Spinal cord (tissue), 10 donors: Measurements from ENCODE around the gene FLT1. TPM values are rescaled to one million over a fixed set of nuclear protein-coding genes. Genes with fewer than 3 reads are reported as not detected.

Experiments
- DNase-seq, 6 donors: peaks; one replicate each; pipeline versions ENCODE4 v3.0.0 to v3.0.0-alpha.2; 2013 to 2015; ENCODE audit warnings: low spot score in 6 of 6, low read depth in 4 of 6
- H3K27ac ChIP-seq: one replicate; pipeline ENCODE4 v1.5.1; 2013; ENCODE audit warnings: low read depth, low read length, control low read depth
- H3K27me3 ChIP-seq: one replicate; pipeline ENCODE4 v1.6.1; 2013; ENCODE audit warnings: low read length; ENCODE audit not compliant: control insufficient read depth, insufficient read depth
- H3K36me3 ChIP-seq: one replicate; pipeline ENCODE4 v1.6.1; 2013; ENCODE audit warnings: low read length; ENCODE audit not compliant: control insufficient read depth, insufficient read depth
- H3K4me1 ChIP-seq: one replicate; pipeline ENCODE4 v1.6.1; 2013; ENCODE audit warnings: low read length; ENCODE audit not compliant: control insufficient read depth, insufficient read depth
- H3K4me3 ChIP-seq: one replicate; pipeline ENCODE4 v1.5.1; 2013; ENCODE audit warnings: low read depth, low read length, control low read depth
- H3K9me3 ChIP-seq: one replicate; pipeline ENCODE4 v1.6.1; 2013; ENCODE audit warnings: low read length; ENCODE audit not compliant: control insufficient read depth, insufficient read depth
- WGBS: methylation state at CpG from one replicate; pipeline ENCODE4 v1.1.5; 2013; ENCODE audit warnings: missing lambda C conversion rate; ENCODE audit not compliant: insufficient coverage; 5-methylcytosine and 5-hydroxymethylcytosine counted together
- polyA plus RNA-seq, 2 donors: library from polyadenylated mRNA; unstranded; fragments of 120-200 nt; gene quantifications; one replicate each; pipeline ENCODE4 v1.2.1, GENCODE V29; 2013; ENCODE audit not compliant: insufficient read length in 2 of 2
- total RNA-seq, 2 donors: library from RNA; depleted of rRNA in 1 of 2; stranded (reverse); fragments of 120-200 nt in 1 of 2; fragments of >200 nt in 1 of 2; gene quantifications; one replicate each; pipeline versions ENCODE4 v1.2.3 to v1.2.4, GENCODE V29; 2013 to 2014
- donor health status: healthy.

FLT1 gene
- total and polyA plus RNA-seq, 4 donors = 14.6 to 29.3 (median 23.9) TPM

DNA sequence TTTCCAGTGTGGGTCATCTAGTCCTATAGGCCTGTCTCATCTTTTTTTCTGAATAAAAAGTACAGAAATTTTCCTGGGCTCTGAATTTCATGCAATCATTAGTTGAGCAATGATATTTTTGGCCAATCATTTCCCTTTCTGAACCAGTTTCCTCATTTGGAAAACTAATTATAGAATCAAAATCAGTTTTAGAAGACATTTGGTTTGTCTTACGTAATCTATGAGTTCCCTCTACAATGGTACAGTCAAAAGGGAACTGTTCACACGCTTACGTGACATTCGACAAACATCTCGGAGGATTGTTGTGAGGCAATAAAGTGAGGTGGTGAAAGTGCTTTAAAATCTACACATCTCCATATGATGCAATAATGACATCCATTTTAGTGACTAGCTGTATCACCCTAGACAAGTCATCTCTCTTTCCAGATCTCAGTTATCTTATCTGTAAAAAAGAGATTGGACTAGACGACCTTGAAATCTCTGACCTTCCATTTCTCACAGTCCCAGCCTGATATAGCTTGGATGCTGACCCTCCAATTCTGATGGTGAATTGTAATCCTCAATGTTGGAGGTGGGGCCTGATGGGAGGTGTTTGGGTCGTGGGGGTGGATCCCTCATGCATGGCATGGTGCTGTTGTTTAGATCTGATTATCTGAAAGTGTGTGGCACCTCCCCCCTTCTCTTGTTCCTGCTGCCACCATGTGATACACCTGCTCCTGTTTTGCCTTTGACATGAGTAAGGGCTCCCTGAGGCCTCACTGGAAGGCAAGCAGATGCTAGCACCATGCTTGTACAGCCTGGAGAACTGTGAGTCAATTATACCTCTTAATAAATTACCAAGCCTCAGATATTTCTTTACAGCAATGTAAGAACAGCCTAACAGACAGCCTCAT lies 26.7 kb downstream of the FLT1 start:
- WGBS = no CpG with 5 or more reads among the region's 7 CpGs
- Histone ChIP-seq H3K27me3 (no peaks in the 10 kb centered on the region), H3K4me3 (no peak overlapping the region), H3K36me3 (no peaks in the 10 kb centered on the region), H3K9me3 (no peaks in the 10 kb centered on the region), H3K27ac (no peak overlapping the region), H3K4me1 (no peaks in the 10 kb centered on the region)
- DNase-seq = no peak

DNA sequence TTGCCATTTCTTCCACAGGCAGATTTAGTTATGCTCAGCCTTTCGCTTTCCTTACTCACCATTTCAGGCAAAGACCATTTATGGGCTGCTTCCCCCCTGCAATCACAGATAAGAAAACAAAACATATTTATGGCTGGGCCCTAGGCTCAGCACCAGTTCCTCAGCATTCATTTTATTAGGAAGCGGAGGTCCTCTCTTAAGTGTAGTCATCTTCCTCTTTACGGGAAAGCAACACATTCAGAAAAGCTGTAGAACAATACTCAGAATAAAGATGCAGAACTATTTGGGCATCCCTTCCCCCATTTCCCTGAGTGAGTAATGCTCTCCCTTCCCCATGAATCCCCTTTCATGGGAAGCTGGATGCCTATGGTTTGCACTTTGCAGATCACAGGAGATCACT lies 27.9 kb downstream of the FLT1 start:
- Histone ChIP-seq H3K27me3 (no peaks in the 10 kb centered on the region), H3K4me1 (no peaks in the 10 kb centered on the region), H3K4me3 (no peak overlapping the region), H3K27ac (no peak overlapping the region), H3K9me3 (no peaks in the 10 kb centered on the region), H3K36me3 (no peaks in the 10 kb centered on the region)
- 89% methylated on average over 3 of the region's 3 CpGs for WGBS
- no peak for DNase-seq

DNA sequence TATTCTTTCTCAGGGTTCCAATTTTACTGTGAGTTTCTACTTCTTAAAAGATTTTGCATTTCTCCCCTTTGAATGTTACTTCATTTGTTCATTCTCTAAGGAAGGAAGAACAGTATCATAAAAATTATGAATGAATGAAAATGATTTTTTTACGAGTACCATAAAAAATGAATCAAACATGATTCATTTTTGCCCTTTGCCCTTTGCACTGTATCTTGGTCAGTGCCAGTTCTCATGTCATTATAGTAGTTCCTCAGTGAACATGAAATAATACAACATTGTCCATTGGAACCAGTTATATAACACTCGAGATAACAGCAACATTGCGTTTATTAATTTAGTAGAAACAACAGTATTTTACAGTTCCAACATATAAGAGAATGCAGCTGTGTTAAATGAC lies 28.8 kb downstream of the FLT1 start:
- Histone ChIP-seq H3K9me3 (no peaks in the 10 kb centered on the region), H3K27ac (no peak overlapping the region), H3K4me3 (no peak overlapping the region), H3K4me1 (no peaks in the 10 kb centered on the region), H3K36me3 (no peaks in the 10 kb centered on the region), H3K27me3 (no peaks in the 10 kb centered on the region)
- no peak for DNase-seq
- no CpG with 5 or more reads among the region's 3 CpGs for WGBS

DNA sequence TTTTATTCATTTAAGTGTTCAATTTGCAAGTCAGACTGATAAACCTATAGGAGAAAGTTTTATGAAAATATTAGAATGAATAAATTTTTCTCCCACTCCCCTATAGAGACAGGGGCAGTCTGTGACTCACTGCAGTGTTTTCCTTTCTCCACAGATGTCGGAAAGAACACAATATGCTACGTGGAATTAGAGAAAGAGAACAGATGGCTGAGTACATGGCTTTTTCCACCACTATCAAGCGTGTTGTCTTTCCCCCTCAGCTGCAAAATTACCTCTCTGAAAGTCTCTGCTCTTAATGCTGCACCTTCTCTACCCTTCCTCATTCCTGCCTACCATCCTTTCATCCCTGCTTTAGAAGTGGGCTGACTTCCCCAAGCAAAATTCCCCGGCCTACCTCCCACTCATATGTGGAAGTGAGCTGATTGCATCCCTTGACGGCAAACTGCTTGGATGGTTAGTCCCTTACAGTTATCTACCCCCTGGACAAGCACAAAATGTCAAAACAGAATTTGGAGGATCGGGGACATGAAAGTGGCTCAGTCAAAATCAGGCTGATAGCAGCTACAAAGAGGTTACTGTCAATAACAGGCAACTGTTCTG lies 30.0 kb downstream of the FLT1 start:
- no peaks in the 10 kb centered on the region for H3K4me1 ChIP-seq
- no peaks in the 10 kb centered on the region for H3K36me3 ChIP-seq
- no peaks in the 10 kb centered on the region for H3K9me3 ChIP-seq
- peak in 2 of 6 donors; percentile 41 to 56 for DNase-seq
- WGBS = 81% methylated on average over 3 of the region's 6 CpGs
- no peak overlapping the region for H3K4me3 ChIP-seq
- no peaks in the 10 kb centered on the region for H3K27me3 ChIP-seq
- no peak overlapping the region for H3K27ac ChIP-seq

DNA sequence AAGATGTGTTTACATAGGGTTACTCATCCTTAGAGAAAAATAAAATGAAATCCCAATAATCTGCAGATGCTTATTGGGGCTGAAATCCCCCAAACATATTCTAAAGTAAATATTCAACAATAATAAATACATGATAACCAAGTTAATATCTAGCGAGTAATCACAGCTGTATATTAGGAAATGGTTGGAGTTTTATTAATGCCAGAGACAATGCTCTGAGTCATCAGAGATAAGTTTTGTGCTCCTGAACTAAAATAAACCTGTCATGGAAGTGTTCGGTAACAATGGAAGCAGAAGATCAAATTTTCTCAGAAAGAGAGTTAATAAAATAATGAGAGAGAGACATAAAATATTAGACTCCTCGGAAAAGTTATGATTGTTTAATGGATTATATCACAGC lies 31.4 kb downstream of the FLT1 start:
- WGBS = 100% methylated on average over 1 of the region's 3 CpGs
- H3K4me3 ChIP-seq = no peak overlapping the region
- no peak for DNase-seq
- no peaks in the 10 kb centered on the region for H3K27me3 ChIP-seq
- no peaks in the 10 kb centered on the region for H3K9me3 ChIP-seq
- H3K36me3 ChIP-seq = no peaks in the 10 kb centered on the region
- H3K27ac ChIP-seq = no peak overlapping the region
- no peaks in the 10 kb centered on the region for H3K4me1 ChIP-seq

DNA sequence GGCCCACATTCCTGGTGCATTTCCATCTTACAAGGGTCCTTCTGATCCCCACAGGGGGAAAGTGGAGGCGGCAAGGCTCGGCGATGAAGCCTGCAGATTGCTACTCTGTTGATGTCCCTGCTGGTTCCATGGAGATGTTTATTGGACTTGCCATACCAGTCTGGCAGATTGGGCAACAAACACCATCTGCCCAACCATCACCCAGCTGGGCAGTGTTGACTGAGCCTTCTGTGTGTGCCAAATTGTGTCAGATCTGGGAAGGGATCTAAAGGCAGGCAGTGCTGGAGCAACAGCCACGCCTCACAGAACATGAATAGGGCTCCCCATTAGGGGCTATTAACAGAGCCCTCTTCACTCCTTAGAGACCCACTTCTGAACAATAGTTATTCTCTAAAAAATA lies 35.0 kb downstream of the FLT1 start:
- 93% methylated on average over 3 of the region's 4 CpGs for WGBS
- DNase-seq = peak in 2 of 6 donors; percentile 39 to 92
- H3K4me1 ChIP-seq = no peaks in the 10 kb centered on the region
- no peaks in the 10 kb centered on the region for H3K9me3 ChIP-seq
- no peaks in the 10 kb centered on the region for H3K36me3 ChIP-seq
- H3K27ac ChIP-seq = no peak overlapping the region
- H3K4me3 ChIP-seq = no peak overlapping the region
- no peaks in the 10 kb centered on the region for H3K27me3 ChIP-seq

DNA sequence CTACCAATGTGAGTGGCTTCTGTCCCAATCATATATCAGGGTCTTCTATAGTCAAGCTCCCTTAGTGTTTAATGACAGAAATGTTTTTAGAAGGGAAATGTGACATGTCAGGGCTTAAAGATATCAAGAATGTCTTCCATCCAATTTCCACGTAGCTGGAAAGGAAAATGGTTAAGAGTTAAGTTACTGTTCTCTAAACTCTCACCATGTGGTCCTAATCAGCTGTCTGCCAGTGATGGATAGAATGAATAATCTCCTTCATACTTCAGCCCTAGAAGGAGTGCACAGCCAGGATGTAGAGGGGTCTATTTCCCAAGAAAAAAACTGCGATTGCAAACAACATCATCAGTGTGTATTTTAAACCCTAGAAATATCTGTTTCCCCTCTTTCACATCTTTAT lies 36.3 kb downstream of the FLT1 start:
- H3K4me3 ChIP-seq = no peak overlapping the region
- H3K27ac ChIP-seq = no peak overlapping the region
- no peaks in the 10 kb centered on the region for H3K9me3 ChIP-seq
- H3K36me3 ChIP-seq = no peaks in the 10 kb centered on the region
- no peak for DNase-seq
- H3K4me1 ChIP-seq = no peaks in the 10 kb centered on the region
- H3K27me3 ChIP-seq = no peaks in the 10 kb centered on the region
- no CpG with 5 or more reads among the region's 2 CpGs for WGBS

DNA sequence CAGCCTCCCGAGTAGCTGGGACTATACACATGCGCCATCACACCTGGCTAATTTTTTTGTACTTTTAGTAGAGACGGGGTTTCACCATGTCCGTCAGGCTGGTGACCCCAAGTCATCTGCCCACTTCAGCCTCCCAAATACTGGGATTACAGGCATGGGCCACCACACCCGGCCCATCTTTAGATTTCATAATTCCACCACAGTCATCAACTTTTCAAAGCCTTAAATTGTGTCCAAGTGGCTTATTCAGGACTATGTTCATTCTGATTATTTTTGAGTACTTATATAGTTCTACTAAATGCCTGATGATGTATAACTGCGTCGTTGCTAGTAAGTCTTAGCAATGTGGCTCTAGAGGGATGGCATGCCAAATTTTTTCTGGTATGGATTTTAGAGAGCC lies 36.9 kb downstream of the FLT1 start:
- no peaks in the 10 kb centered on the region for H3K36me3 ChIP-seq
- H3K4me3 ChIP-seq = no peak overlapping the region
- no peaks in the 10 kb centered on the region for H3K27me3 ChIP-seq
- DNase-seq = no peak
- no peak overlapping the region for H3K27ac ChIP-seq
- 96% methylated on average over 6 of the region's 7 CpGs for WGBS
- H3K4me1 ChIP-seq = no peaks in the 10 kb centered on the region
- no peaks in the 10 kb centered on the region for H3K9me3 ChIP-seq

DNA sequence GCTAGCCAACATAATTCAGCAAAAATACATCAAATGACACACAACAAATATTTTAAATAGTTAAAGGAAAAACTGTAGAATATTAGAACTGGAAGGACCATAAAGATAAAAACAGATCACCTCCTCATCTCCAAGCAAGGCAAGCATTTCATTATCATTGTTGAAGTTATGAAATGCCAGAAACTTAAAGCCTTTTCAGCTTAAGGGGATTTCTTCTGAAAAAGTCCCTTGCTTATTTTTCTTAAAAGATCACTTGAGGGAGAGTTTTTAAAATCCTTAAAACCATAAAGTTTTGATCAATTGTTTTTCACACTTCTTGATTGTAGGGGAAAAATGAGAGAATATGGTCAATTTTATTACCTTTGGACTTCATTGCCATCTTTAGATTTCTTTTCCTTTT lies 37.4 kb downstream of the FLT1 start:
- Histone ChIP-seq H3K27me3 (no peaks in the 10 kb centered on the region), H3K9me3 (no peaks in the 10 kb centered on the region), H3K4me3 (no peak overlapping the region), H3K36me3 (no peaks in the 10 kb centered on the region), H3K27ac (no peak overlapping the region), H3K4me1 (no peaks in the 10 kb centered on the region)
- no peak for DNase-seq
